Neural cell (in vitro differentiated cells): Measurements from ENCODE around the gene MICALL1.

Experiments used
- EP300 ChIP-seq: fragments of 450-650 bp; conservative IDR thresholded peaks from 2 replicates; pipeline ENCODE4 v1.6.1; 2014; ENCODE audit warnings: antibody characterized with exemption, mild to moderate bottlenecking, moderate library complexity; ENCODE audit not compliant: poor library complexity, severe bottlenecking
- EZH2 ChIP-seq: fragments of 200-600, 300-800 bp; shearing (Covaris generic), sonication (generic); IDR thresholded peaks from 2 replicates; pipeline ENCODE4 v1.6.1; 2014; ENCODE audit warnings: antibody characterized with exemption, low read length, borderline replicate concordance, mild to moderate bottlenecking; ENCODE audit not compliant: insufficient read depth, poor library complexity, severe bottlenecking
- TAF1 ChIP-seq: IDR thresholded peaks from 2 replicates; pipeline ENCODE4 v1.6.1; 2012; ENCODE audit warnings: low read depth
- TF ChIP-seq, protein P1 (sequence below): fragments of 450-650 bp; IDR thresholded peaks from 2 replicates; pipeline ENCODE4 v1.5.1; 2014; ENCODE audit warnings: antibody characterized with exemption, mild to moderate bottlenecking, moderate library complexity; ENCODE audit not compliant: poor library complexity, severe bottlenecking

DNA sequence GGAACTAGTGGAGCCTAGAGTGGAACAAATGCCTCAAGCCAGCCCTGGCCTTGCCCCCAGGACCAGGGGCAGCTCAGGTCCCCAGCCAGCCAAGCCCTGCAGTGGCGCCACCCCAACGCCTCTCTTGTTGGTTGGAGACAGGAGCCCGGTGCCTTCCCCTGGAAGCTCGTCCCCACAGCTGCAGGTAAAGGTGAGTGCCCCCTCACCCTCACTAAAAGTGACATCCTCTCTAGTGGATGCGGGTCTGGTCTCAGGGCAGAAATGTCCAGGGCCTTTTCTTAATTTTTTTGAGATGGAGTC lies 21.5 kb downstream of the MICALL1 start:
- TF ChIP-seq, protein P1, sequence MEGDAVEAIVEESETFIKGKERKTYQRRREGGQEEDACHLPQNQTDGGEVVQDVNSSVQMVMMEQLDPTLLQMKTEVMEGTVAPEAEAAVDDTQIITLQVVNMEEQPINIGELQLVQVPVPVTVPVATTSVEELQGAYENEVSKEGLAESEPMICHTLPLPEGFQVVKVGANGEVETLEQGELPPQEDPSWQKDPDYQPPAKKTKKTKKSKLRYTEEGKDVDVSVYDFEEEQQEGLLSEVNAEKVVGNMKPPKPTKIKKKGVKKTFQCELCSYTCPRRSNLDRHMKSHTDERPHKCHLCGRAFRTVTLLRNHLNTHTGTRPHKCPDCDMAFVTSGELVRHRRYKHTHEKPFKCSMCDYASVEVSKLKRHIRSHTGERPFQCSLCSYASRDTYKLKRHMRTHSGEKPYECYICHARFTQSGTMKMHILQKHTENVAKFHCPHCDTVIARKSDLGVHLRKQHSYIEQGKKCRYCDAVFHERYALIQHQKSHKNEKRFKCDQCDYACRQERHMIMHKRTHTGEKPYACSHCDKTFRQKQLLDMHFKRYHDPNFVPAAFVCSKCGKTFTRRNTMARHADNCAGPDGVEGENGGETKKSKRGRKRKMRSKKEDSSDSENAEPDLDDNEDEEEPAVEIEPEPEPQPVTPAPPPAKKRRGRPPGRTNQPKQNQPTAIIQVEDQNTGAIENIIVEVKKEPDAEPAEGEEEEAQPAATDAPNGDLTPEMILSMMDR: no peak
- TF ChIP-seq EP300: no peak
- no peak for TF ChIP-seq EZH2
- TF ChIP-seq TAF1: no peak
